PFSK-1 (cell line): ENCODE data around the gene FBXO45.

Experiments used
- FOXP2 ChIP-seq: optimal IDR thresholded peaks from 2 replicates; pipeline ENCODE3; 2011; ENCODE audit warnings: borderline replicate concordance, control low read depth, inconsistent platforms; ENCODE audit not compliant: insufficient read depth; ENCODE audit errors: extremely low read length, extremely low read depth
- POLR2AphosphoS5 ChIP-seq: IDR thresholded peaks from 2 replicates; pipeline ENCODE4 v1.6.1; 2012; ENCODE audit warnings: low read depth, mild to moderate bottlenecking, control low read depth, low read length, moderate library complexity
- REST ChIP-seq, 2 experiments: IDR thresholded peaks; 2 replicates each; pipeline versions ENCODE4 v1.6.1 to v1.8.0; 2011 to 2012; ENCODE audit warnings: low read depth in 2 of 2, low read length in 2 of 2, control low read depth in 1 of 2, inconsistent platforms in 1 of 2, mild to moderate bottlenecking in 1 of 2, moderate library complexity in 1 of 2; ENCODE audit not compliant: insufficient read depth in 1 of 2
- SIN3A ChIP-seq: IDR thresholded peaks from 2 replicates; pipeline ENCODE4 v1.6.1; 2012; ENCODE audit warnings: mild to moderate bottlenecking, low read length, moderate library complexity, borderline replicate concordance; ENCODE audit not compliant: insufficient read depth
- TAF1 ChIP-seq: IDR thresholded peaks from 2 replicates; pipeline ENCODE4 v1.6.1; 2012; ENCODE audit warnings: low read length, control low read depth, borderline replicate concordance; ENCODE audit not compliant: insufficient read depth

FBXO45 gene

GRCh38 chr3:196559826-196560225 lies 8.6 kb upstream of the FBXO45 start:
- no peak for TF ChIP-seq FOXP2
- TF ChIP-seq TAF1 = no peak
- TF ChIP-seq REST (IDR thresholded peaks at IDR 0.05; ENCODE audit: insufficient read depth in 1 of 2, low read depth in 2 of 2, low read length in 2 of 2) = no peak
- TF ChIP-seq SIN3A = no peak
- no peak for TF ChIP-seq POLR2AphosphoS5

GRCh38 chr3:196563721-196564225 lies 4.7 kb upstream of the FBXO45 start:
- TF ChIP-seq TAF1 (no peak), REST (IDR thresholded peaks at IDR 0.05; ENCODE audit: insufficient read depth in 1 of 2, low read depth in 2 of 2, low read length in 2 of 2) (no peak), FOXP2 (no peak), POLR2AphosphoS5 (no peak), SIN3A (no peak)

- TF ChIP-seq SIN3A (no peak), FOXP2 (no peak), REST (IDR thresholded peaks at IDR 0.05; ENCODE audit: insufficient read depth in 1 of 2, low read depth in 2 of 2, low read length in 2 of 2) (no peak), TAF1 (no peak), POLR2AphosphoS5 (no peak)
These were observed 600 bp downstream of the FBXO45 start for GRCh38 chr3:196569003-196569516.

GRCh38 chr3:196572389-196572788 lies 3.9 kb downstream of the FBXO45 start:
- TF ChIP-seq REST (IDR thresholded peaks at IDR 0.05; ENCODE audit: insufficient read depth in 1 of 2, low read depth in 2 of 2, low read length in 2 of 2) (no peak), FOXP2 (no peak), SIN3A (no peak), TAF1 (no peak), POLR2AphosphoS5 (no peak)

- TF ChIP-seq REST (IDR thresholded peaks at IDR 0.05; ENCODE audit: insufficient read depth in 1 of 2, low read depth in 2 of 2, low read length in 2 of 2) (no peak), FOXP2 (no peak), SIN3A (no peak), TAF1 (no peak), POLR2AphosphoS5 (no peak)
These were observed 16.7 kb downstream of the FBXO45 start for GRCh38 chr3:196585044-196585757.
